Measurements from ENCODE around the gene NTN1. TPM values are rescaled to one million over a fixed set of nuclear protein-coding genes. Genes with fewer than 3 reads are reported as not detected.

The NTN1 gene
- polyA plus RNA-seq, 3 donors = 0.03 to 0.04 TPM; not detected in 1

DNA sequence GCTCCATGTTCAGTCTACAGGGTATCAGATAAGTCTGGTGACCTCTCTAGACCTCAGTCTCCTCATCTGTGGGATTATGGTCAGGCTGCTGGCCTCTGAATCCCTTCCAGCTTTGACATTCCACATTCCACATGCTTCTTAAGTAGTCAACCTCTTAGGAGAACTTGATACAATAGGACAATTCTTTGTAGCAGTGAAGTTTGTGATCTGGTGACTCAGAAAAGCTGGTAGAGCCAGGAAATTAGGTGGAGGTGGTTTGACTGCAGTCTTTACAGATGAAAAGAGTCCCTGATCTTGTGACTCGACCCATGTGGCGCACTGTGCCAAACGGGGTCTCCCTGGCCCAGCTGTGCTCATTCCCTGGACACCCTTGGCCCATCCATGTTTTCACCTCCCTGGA lies 147.8 kb downstream of the NTN1 start:
- H3K9me3 ChIP-seq (replicated peaks in 1 of 2; ENCODE audit: control insufficient read depth in 1 of 2, insufficient read depth in 1 of 2, low read length in 2 of 2) = no peaks in the 10 kb centered on the region
- H3K4me3 ChIP-seq (replicated peaks in 1 of 3; ENCODE audit: low read depth in 2 of 3, low read length in 3 of 3) = no peak overlapping the region
- no peaks in the 10 kb centered on the region for H3K36me3 Mint-ChIP-seq
- no peaks in the 10 kb centered on the region for H4K20me1 ChIP-seq (ENCODE audit: insufficient read depth, low read length)
- no peak overlapping the region for H3K4me2 ChIP-seq (replicated peaks; ENCODE audit: extremely low read depth, low read length, poor library complexity, severe bottlenecking)
- H3K9ac ChIP-seq (ENCODE audit: insufficient read depth, low read length, poor library complexity, severe bottlenecking) = no peak overlapping the region
- H3K27ac ChIP-seq (ENCODE audit: low read depth in 1 of 2, low read length in 2 of 2) = no peak overlapping the region
- no peak overlapping the region for H2AFZ ChIP-seq (ENCODE audit: insufficient read depth, low read depth, low read length, poor library complexity, severe bottlenecking)
- no peaks in the 10 kb centered on the region for H3K4me1 Mint-ChIP-seq
- no peaks in the 10 kb centered on the region for H3K4me1 ChIP-seq (ENCODE audit: control insufficient read depth in 1 of 2, insufficient read depth in 2 of 2, low read length in 2 of 2)
- H3K4me3 Mint-ChIP-seq = no peak overlapping the region
- intact Hi-C loops (cut with micrococcal nuclease) = no loop called here
- no peaks in the 10 kb centered on the region for H3K79me2 ChIP-seq (ENCODE audit: insufficient read depth, low read length)
- no peak for TF ChIP-seq CTCF (IDR thresholded peaks at IDR 0.05)
- H3K36me3 ChIP-seq (replicated peaks in 1 of 2; ENCODE audit: control insufficient read depth in 1 of 2, insufficient read depth in 2 of 2, low read length in 2 of 2) = no peaks in the 10 kb centered on the region
- no peaks in the 10 kb centered on the region for H3K27me3 ChIP-seq (ENCODE audit: control insufficient read depth in 2 of 2, insufficient read depth in 2 of 2, low read length in 2 of 2)
- 82% methylated on average over 3 of the region's 3 CpGs for WGBS (ENCODE audit: insufficient coverage)
- peaks cover 0 to 3% (median 0%) of the 10 kb centered on the region in 7 donors for H3K9me3 Mint-ChIP-seq
- DNase-seq = no peak
- no peak overlapping the region for H3K27ac Mint-ChIP-seq
- peaks cover 0 to 5% (median 2%) of the 10 kb centered on the region in 3 donors for H3K27me3 Mint-ChIP-seq (ENCODE audit: low read depth in 3 of 3)

DNA sequence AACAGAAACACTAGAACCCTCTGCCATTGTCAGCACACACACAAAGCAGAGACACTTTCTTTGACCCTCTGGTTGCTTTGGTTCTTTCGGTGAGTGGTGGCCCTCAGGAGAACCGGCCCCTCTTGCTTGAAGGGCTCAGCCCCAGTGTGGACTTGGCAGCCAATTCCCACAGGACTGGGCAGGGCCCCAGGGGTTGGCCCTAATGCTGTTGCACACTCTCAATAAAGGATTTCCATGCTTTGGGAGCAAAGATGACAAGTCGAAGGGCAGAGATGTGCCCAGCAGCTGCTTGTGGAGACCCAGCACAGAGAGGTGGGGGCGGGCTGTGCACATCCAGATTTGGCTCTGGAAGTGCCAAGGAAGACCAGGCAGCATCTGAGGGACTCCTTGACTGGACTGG lies 149.0 kb downstream of the NTN1 start:
- intact Hi-C loops (cut with micrococcal nuclease) = no loop called here
- Mint-ChIP-seq H3K27me3 (ENCODE audit: low read depth in 3 of 3) (peaks cover 0 to 5% (median 2%) of the 10 kb centered on the region in 3 donors), H3K4me3 (no peak overlapping the region), H3K36me3 (no peaks in the 10 kb centered on the region), H3K27ac (peak overlapping the region in 1 of 7 donors; percentile 9), H3K4me1 (no peaks in the 10 kb centered on the region), H3K9me3 (peaks cover 0 to 5% (median 2%) of the 10 kb centered on the region in 7 donors)
- H2AFZ ChIP-seq (ENCODE audit: insufficient read depth, low read depth, low read length, poor library complexity, severe bottlenecking) = no peak overlapping the region
- H3K27me3 ChIP-seq (ENCODE audit: control insufficient read depth in 2 of 2, insufficient read depth in 2 of 2, low read length in 2 of 2) = no peaks in the 10 kb centered on the region
- H3K27ac ChIP-seq (ENCODE audit: low read depth in 1 of 2, low read length in 2 of 2) = no peak overlapping the region
- no peak for DNase-seq
- H3K9ac ChIP-seq (ENCODE audit: insufficient read depth, low read length, poor library complexity, severe bottlenecking) = no peak overlapping the region
- H3K9me3 ChIP-seq (replicated peaks in 1 of 2; ENCODE audit: control insufficient read depth in 1 of 2, insufficient read depth in 1 of 2, low read length in 2 of 2) = no peaks in the 10 kb centered on the region
- 96% methylated on average over 4 of the region's 4 CpGs for WGBS (ENCODE audit: insufficient coverage)
- no peaks in the 10 kb centered on the region for H3K79me2 ChIP-seq (ENCODE audit: insufficient read depth, low read length)
- no peaks in the 10 kb centered on the region for H4K20me1 ChIP-seq (ENCODE audit: insufficient read depth, low read length)
- H3K36me3 ChIP-seq (replicated peaks in 1 of 2; ENCODE audit: control insufficient read depth in 1 of 2, insufficient read depth in 2 of 2, low read length in 2 of 2) = no peaks in the 10 kb centered on the region
- TF ChIP-seq CTCF (IDR thresholded peaks at IDR 0.05) = no peak
- no peak overlapping the region for H3K4me3 ChIP-seq (replicated peaks in 1 of 3; ENCODE audit: low read depth in 2 of 3, low read length in 3 of 3)
- H3K4me2 ChIP-seq (replicated peaks; ENCODE audit: extremely low read depth, low read length, poor library complexity, severe bottlenecking) = no peak overlapping the region
- no peaks in the 10 kb centered on the region for H3K4me1 ChIP-seq (ENCODE audit: control insufficient read depth in 1 of 2, insufficient read depth in 2 of 2, low read length in 2 of 2)
